HG02885 (cell line): ENCODE results near the gene STK32B.
"Not testable (repeated sequence)": the region's sequence is repeated elsewhere in the genome, so short reads cannot be mapped to it uniquely, and the experiment has no call there.

Experiments
- ATAC-seq: cut with Tn5 transposase; IDR thresholded peaks from one replicate; pipeline ENCODE4 v1.9.1; 2021; ENCODE audit warnings: mild to moderate bottlenecking; ENCODE audit not compliant: unreplicated experiment, poor library complexity

The STK32B gene

GRCh38 chr4:5066101-5066500 is 14.8 kb downstream of the STK32B start:
- ATAC-seq = no peak

DNA sequence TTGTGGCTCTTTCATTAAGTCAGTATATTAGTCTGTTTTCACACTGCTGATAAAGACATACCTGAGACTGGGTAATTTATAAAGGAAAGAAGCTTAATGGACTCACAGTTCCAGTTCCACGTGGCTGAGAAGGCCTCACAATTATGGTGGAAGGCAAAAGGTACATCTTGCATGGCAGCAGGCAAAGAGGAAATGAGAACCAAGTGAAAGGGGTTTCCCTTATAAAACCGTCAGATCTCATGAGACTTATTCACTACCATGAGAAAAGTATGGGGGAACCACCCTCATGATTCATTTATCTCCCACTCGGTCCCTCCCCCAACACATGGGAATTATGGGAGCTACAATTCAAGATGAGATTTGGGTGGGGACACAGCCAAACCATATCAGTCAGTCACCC is 15.7 kb downstream of the STK32B start:
- ATAC-seq = not testable (repeated sequence)

DNA sequence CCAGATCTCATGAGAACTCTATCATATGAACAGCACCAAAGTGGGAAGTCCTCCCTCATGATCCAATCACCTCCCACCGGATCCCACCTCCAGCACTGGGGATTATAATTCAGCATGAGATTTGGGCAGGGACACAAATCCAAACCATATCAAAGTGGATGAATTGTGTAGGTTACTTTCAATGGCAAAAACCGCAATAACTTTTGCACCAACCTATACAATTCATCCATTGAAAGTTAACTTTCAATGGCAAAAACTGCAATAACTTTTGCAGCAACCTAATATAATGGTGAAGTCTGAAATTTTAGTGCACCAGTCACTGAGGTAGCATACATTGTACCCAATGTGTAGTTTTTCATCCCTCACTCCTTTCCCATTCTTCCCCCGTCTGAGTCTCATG is 16.6 kb downstream of the STK32B start:
- ATAC-seq = no peak

- no peak for ATAC-seq
Observed at GRCh38 chr4:5069901-5070300, 18.6 kb downstream of the STK32B start.

DNA sequence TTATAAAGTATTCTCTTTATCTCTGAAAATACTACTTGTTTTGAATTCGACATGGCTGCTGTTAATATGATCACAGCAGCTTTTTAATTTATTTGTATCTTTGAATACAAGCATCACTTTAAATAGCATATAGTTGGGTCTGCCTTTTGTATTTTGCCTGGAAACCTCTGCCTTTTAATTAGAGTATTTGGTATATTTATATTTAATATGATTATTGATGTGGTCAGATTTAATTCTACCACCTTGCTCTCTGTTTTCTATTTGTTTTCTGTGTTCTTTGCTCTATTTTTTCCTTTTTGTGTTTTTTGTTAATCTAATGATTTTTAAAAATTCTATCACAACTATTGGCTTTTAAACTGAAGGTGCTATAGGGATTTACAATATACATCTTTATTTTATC is 21.7 kb downstream of the STK32B start:
- ATAC-seq = no peak

DNA sequence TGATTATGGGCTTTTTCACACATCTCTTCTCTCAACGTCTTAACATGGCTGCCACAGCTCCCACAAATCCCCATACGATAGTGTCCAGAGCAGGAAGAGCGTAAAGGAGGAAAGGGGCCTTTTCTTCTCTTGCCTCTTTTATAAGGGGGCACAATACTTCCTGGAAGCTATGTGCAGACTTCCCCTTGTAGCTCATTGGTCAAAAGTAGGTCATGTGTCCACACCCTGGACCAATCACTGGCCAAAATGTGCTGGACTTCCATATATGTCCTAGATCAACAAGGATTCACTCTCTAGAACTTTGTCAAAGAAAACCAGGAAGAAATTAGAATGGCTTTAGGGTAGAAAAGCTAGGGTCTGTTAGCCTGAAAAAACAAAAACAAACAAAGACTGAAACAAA is 26.7 kb downstream of the STK32B start:
- no peak for ATAC-seq

DNA sequence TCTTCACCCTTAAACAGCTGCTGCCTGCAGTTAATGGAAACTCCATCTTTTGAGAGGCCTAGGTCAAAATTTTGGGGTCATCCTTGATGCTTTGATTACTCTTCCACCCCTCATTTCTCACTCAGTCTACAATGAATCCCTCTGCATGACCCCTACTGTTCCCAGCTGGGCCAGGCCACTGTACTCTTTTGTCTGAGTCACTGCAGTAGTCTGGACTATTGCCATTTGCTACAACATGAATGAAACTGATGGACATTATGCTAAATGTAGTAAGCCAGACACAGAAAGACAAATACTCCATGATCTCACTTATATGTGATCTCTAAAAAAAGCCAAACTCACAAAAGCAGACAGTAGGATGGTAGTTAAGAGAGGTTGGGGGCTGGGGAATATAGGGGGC is 28.3 kb downstream of the STK32B start:
- ATAC-seq = no peak

- ATAC-seq = no peak
Observed at GRCh38 chr4:5081441-5081999, 30.2 kb downstream of the STK32B start.

DNA sequence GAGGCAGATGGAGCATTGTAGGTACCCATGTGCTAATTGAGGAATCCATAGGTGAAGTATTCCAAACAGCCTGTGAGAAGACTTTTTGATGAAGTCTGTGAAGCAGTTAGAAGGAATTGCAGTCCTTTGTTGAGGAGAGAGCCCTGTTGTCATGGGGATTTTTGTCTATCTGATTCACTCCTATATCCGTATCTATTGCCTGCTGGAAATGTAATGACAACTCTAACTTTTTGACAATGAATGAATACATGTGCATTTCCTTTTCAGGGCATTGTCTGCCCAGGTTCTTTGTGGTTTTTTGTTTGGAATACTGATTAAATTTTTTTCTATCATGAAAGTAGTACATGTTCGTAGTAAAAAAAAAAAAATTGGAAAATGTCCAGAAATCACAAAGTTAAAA is 31.1 kb downstream of the STK32B start:
- ATAC-seq = no peak

- no peak for ATAC-seq
Observed at GRCh38 chr4:5084911-5085475, 33.7 kb downstream of the STK32B start.

GRCh38 chr4:5086535-5086934 is 35.3 kb downstream of the STK32B start:
- no peak for ATAC-seq

DNA sequence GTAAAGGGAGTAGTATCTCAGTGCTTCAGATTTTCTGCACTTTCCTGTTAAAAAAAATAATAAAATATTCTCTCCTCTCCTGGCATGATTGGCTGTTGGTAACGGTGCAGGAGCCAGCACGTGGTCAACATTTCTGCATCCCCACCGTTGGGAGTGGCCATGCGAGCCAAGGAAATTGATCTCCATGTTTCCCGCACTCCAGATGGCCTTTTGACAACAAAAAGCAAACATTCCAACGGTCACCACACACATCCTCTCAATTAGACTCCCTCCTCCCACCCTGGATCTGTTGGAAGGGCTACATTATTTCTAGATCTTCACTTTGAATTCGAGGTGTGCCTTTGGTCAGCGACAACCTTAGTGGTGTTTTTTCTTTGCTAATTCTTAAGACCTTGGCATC is 45.0 kb downstream of the STK32B start:
- no peak for ATAC-seq

- ATAC-seq = no peak
Observed at GRCh38 chr4:5098176-5098575, 46.9 kb downstream of the STK32B start.

DNA sequence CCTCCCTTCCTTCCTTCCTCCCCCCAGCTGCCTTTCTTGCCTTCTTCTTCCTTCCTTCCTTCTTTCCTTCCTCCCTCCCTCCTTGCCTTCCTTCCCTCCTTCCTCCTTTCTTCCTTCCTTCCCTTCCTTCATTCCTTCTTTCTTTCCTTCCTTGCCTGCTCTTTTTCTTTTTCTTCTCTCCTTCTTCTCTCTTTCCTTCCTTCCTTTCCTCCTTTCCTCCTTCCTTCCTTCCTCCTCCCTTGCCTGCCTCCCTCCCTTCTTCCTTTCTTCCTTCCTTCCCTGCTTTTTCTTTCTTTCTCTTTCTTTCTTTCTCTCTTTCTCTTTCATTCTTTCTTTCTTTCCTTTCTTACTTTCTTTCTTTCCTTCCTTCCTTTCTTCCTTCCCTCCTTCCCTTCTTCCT is 49.1 kb downstream of the STK32B start:
- no peak for ATAC-seq

GRCh38 chr4:5100986-5101385 is 49.7 kb downstream of the STK32B start:
- no peak for ATAC-seq

GRCh38 chr4:5101571-5101970 is 50.3 kb downstream of the STK32B start:
- no peak for ATAC-seq

DNA sequence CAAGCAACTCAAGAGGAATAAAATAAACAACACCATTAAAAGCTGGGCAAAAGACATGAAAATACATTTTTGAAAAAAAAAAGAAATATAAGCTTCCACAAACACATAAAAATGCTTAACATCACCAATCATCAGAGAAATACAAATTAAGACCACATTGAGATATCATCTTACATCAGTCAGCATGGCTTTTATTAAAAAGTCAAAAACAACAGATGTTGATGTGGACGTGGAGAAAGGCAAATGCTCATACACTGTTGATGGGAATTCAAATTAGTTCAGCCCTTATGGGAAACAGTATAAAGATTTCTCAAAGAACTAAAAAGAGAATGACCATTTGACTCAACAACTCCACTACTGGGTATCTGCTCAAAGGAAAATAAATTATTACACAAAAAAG is 59.6 kb downstream of the STK32B start:
- ATAC-seq = no peak

DNA sequence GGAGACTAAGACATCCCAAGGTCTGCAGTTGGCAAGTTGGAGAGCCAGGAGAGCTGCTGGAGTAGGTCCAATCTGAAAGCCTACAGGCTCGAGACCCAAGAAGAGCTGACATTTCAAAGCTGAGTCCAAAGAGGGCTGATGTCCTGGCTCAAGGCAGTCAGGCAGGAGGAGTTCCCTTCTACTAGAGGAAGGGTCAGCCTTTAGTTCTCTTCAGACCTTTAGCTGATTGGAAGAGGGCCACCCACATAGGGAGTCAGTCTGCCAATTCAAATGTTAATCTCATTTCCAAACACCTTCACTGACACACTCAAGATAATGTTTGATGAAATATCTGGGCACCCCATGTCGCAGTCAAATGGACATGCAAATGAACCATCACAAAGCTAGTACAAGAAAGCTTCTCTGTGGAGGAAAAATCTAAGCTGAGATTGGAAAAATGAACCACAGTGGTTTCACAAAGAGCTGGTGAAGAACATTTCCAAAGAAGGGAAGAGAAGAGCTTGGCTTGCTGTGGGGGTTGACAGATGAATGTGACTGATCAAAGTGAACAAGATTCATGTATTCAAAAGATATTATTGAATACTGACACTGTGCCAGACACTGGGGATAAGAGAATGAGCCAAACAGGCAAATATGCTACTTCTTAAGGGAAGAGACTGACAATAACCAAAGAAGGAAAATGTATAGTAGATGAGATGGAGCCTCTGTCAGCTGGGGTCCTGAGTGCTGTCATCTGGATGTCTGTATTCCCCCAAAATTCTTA is 61.2 kb downstream of the STK32B start:
- ATAC-seq = no peak

- ATAC-seq = no peak
Observed at GRCh38 chr4:5114950-5115349, 63.7 kb downstream of the STK32B start.

GRCh38 chr4:5118091-5118786 is 67.0 kb downstream of the STK32B start:
- no peak for ATAC-seq
